ENCODE results near the gene MARCHF3. TPM values are rescaled to one million over a fixed set of nuclear protein-coding genes. Genes with fewer than 3 reads are reported as not detected.

MARCHF3 gene
- total RNA-seq, 3 donors from 2014 or later = 22.5 to 52.8 (median 34.5) TPM

- H3K4me3 ChIP-seq = no peak overlapping the region
- no peaks in the 10 kb centered on the region for H3K9me3 ChIP-seq
- no peaks in the 10 kb centered on the region for H3K36me3 ChIP-seq (ENCODE audit: low read depth)
- DNase-seq (no peak), ATAC-seq (no peak)
- intact Hi-C loops (cut with DNase I, micrococcal nuclease) = no loop called here
- no peak for TF ChIP-seq CTCF (IDR thresholded peaks at IDR 0.05)
- H3K4me1 ChIP-seq (ENCODE audit: low read depth) = no peaks in the 10 kb centered on the region
These were observed 203.6 kb downstream of the MARCHF3 start for GRCh38 chr5:126826619-126827215.

GRCh38 chr5:126819253-126819652, 211.1 kb downstream of the MARCHF3 start:
- Histone ChIP-seq H3K9me3 (no peaks in the 10 kb centered on the region), H3K4me3 (no peak overlapping the region), H3K4me1 (ENCODE audit: low read depth) (no peaks in the 10 kb centered on the region), H3K36me3 (ENCODE audit: low read depth) (no peaks in the 10 kb centered on the region)
- DNase-seq = no peak
- ATAC-seq = no peak
- no peak for TF ChIP-seq CTCF (IDR thresholded peaks at IDR 0.05)
- intact Hi-C loops (cut with DNase I, micrococcal nuclease) = no loop called here

GRCh38 chr5:126818736-126819135, 211.6 kb downstream of the MARCHF3 start:
- Histone ChIP-seq H3K4me3 (no peak overlapping the region), H3K9me3 (no peaks in the 10 kb centered on the region), H3K4me1 (ENCODE audit: low read depth) (no peaks in the 10 kb centered on the region), H3K36me3 (ENCODE audit: low read depth) (no peaks in the 10 kb centered on the region)
- TF ChIP-seq CTCF (IDR thresholded peaks at IDR 0.05) = no peak
- DNase-seq (no peak), ATAC-seq (no peak)
- intact Hi-C loops (cut with DNase I, micrococcal nuclease) = no loop called here

Other genes with a start within 250 kb of the MARCHF3 start
- 10 to 100 TPM; 13.7 to 22.6 (median 14.9) TPM for gene C5orf63, start 42.9 kb upstream of the MARCHF3 start, total RNA-seq